ENCODE measurements around the gene MYT1. TPM values are rescaled to one million over a fixed set of nuclear protein-coding genes. Genes with fewer than 3 reads are reported as not detected.

Gene MYT1
- total and polyA plus RNA-seq, 2 of the 13 experiments (the other 11 are each of a cell fraction or from before 2014, with no cell fraction given), result 0.58 to 2.5 TPM

DNA sequence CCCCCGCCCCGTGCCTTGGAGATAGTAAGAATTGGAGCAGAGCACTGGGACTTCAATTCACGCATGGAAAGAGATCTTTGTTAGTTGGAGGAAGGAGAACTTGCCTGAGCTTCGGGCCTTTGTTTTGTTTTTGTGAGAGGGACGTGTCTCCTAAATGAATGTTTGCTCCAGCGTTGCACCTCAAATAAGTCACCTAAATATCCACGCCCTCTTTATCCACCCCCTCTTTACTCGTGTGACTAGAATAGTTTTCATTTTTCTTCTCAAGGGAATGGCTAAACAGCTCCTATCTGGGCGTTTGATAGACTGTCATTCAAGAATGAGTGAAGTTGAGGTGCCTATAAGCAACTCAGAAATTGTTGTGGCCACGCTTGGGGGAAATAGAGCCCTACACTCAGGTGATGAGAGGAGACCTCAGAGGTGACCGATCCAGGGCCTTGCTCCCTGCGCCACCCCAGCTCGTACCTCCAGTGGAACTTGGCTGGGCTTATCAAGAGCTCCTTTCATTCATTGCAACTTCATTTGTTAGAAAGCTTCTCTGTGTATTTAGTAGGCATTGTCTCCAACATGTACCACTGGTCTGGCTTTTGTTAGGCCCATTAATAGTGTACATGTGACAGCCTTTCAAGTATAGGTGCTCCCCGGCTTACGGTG is 92.2 kb downstream of the MYT1 start (continued):
- TF ChIP-seq SNAPC4 (CRISPR knock-in tag; IDR thresholded peaks at IDR 0.05), result no peak
- TF ChIP-seq ZNF550 (CRISPR knock-in tag; IDR thresholded peaks at IDR 0.05; ENCODE audit: borderline replicate concordance), result 0 out of 2 replicates have a peak, but pooled peaks have one; percentile 4
- TF ChIP-seq ZNF710 (CRISPR knock-in tag; IDR thresholded peaks at IDR 0.05; ENCODE audit: borderline replicate concordance), result 0 out of 2 replicates have a peak, but pooled peaks have one; percentile 29
- TF ChIP-seq ZNF672 (CRISPR knock-in tag; IDR thresholded peaks at IDR 0.05), result no peak
- TF ChIP-seq POLR2G (IDR thresholded peaks at IDR 0.05; ENCODE audit: low read depth, low read length), result no peak
- TF ChIP-seq, protein P1, sequence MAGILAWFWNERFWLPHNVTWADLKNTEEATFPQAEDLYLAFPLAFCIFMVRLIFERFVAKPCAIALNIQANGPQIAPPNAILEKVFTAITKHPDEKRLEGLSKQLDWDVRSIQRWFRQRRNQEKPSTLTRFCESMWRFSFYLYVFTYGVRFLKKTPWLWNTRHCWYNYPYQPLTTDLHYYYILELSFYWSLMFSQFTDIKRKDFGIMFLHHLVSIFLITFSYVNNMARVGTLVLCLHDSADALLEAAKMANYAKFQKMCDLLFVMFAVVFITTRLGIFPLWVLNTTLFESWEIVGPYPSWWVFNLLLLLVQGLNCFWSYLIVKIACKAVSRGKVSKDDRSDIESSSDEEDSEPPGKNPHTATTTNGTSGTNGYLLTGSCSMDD (CRISPR knock-in tag; IDR thresholded peaks at IDR 0.05), result no peak
- no peak for TF ChIP-seq NR2F2 (IDR thresholded peaks at IDR 0.05; ENCODE audit: borderline replicate concordance, low read depth)
- no peak for TF ChIP-seq STAG1 (CRISPR knock-in tag; IDR thresholded peaks at IDR 0.05)
- TF ChIP-seq, protein P2, sequence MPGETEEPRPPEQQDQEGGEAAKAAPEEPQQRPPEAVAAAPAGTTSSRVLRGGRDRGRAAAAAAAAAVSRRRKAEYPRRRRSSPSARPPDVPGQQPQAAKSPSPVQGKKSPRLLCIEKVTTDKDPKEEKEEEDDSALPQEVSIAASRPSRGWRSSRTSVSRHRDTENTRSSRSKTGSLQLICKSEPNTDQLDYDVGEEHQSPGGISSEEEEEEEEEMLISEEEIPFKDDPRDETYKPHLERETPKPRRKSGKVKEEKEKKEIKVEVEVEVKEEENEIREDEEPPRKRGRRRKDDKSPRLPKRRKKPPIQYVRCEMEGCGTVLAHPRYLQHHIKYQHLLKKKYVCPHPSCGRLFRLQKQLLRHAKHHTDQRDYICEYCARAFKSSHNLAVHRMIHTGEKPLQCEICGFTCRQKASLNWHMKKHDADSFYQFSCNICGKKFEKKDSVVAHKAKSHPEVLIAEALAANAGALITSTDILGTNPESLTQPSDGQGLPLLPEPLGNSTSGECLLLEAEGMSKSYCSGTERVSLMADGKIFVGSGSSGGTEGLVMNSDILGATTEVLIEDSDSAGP (CRISPR knock-in tag; IDR thresholded peaks at IDR 0.05; ENCODE audit: borderline replicate concordance), result no peak
- TF ChIP-seq RARA (CRISPR knock-in tag; IDR thresholded peaks at IDR 0.05), result no peak
- TF ChIP-seq FOSL1 (CRISPR knock-in tag; IDR thresholded peaks at IDR 0.05; ENCODE audit: borderline replicate concordance), result no peak
- no peak for TF ChIP-seq ZNF614 (CRISPR knock-in tag; IDR thresholded peaks at IDR 0.05; ENCODE audit: borderline replicate concordance)
- TF ChIP-seq GATA4 (IDR thresholded peaks at IDR 0.05; ENCODE audit: borderline replicate concordance, low read depth), result 0 out of 2 replicates have a peak, but pooled peaks have one; percentile 24
- TF ChIP-seq POLR2A (IDR thresholded peaks at IDR 0.05; ENCODE audit: insufficient read depth in 1 of 2, low read depth in 2 of 2, low read length in 2 of 2), result peak in 1 of 2 experiments; percentile 14; a peak in 1 of 4 replicates
- TF ChIP-seq, protein P3, sequence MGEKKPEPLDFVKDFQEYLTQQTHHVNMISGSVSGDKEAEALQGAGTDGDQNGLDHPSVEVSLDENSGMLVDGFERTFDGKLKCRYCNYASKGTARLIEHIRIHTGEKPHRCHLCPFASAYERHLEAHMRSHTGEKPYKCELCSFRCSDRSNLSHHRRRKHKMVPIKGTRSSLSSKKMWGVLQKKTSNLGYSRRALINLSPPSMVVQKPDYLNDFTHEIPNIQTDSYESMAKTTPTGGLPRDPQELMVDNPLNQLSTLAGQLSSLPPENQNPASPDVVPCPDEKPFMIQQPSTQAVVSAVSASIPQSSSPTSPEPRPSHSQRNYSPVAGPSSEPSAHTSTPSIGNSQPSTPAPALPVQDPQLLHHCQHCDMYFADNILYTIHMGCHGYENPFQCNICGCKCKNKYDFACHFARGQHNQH (CRISPR knock-in tag; IDR thresholded peaks at IDR 0.05), result no peak
- TF ChIP-seq ZNF460 (CRISPR knock-in tag; IDR thresholded peaks at IDR 0.05; ENCODE audit: borderline replicate concordance), result no peak
- TF ChIP-seq NCOR1 (IDR thresholded peaks at IDR 0.05; ENCODE audit: borderline replicate concordance, low read length), result no peak
- TF ChIP-seq NR2F1 (CRISPR knock-in tag; IDR thresholded peaks at IDR 0.05), result no peak
- no peak for TF ChIP-seq ZNF335 (CRISPR knock-in tag; IDR thresholded peaks at IDR 0.05)

Measured in HepG2 (cell line).